ENCODE results near the gene C5AR1.

- TF ChIP-seq RAD21 (IDR thresholded peaks at IDR 0.05; ENCODE audit: low read depth): no peak
- TF ChIP-seq TAF1 (IDR thresholded peaks at IDR 0.05; ENCODE audit: low read depth): no peak
These were observed 40.1 kb upstream of the C5AR1 start for GRCh38 chr19:47269596-47269995.
